PFSK-1 (cell line): ENCODE results near the gene MTHFSD.

Experiments
- FOXP2 ChIP-seq: optimal IDR thresholded peaks from 2 replicates; pipeline ENCODE3; 2011; ENCODE audit warnings: borderline replicate concordance, control low read depth, inconsistent platforms; ENCODE audit not compliant: insufficient read depth; ENCODE audit errors: extremely low read length, extremely low read depth
- POLR2AphosphoS5 ChIP-seq: IDR thresholded peaks from 2 replicates; pipeline ENCODE4 v1.6.1; 2012; ENCODE audit warnings: low read depth, mild to moderate bottlenecking, control low read depth, low read length, moderate library complexity
- REST ChIP-seq, 2 experiments: IDR thresholded peaks; 2 replicates each; pipeline versions ENCODE4 v1.6.1 to v1.8.0; 2011 to 2012; ENCODE audit warnings: low read depth in 2 of 2, low read length in 2 of 2, control low read depth in 1 of 2, inconsistent platforms in 1 of 2, mild to moderate bottlenecking in 1 of 2, moderate library complexity in 1 of 2; ENCODE audit not compliant: insufficient read depth in 1 of 2
- SIN3A ChIP-seq: IDR thresholded peaks from 2 replicates; pipeline ENCODE4 v1.6.1; 2012; ENCODE audit warnings: mild to moderate bottlenecking, low read length, moderate library complexity, borderline replicate concordance; ENCODE audit not compliant: insufficient read depth
- TAF1 ChIP-seq: IDR thresholded peaks from 2 replicates; pipeline ENCODE4 v1.6.1; 2012; ENCODE audit warnings: low read length, control low read depth, borderline replicate concordance; ENCODE audit not compliant: insufficient read depth

The MTHFSD gene

GRCh38 chr16:86485746-86486145 lies 69.3 kb downstream of the MTHFSD start:
- no peak for TF ChIP-seq TAF1
- no peak for TF ChIP-seq POLR2AphosphoS5
- no peak for TF ChIP-seq FOXP2
- TF ChIP-seq REST (IDR thresholded peaks at IDR 0.05; ENCODE audit: insufficient read depth in 1 of 2, low read depth in 2 of 2, low read length in 2 of 2) = no peak
- no peak for TF ChIP-seq SIN3A

- TF ChIP-seq POLR2AphosphoS5 (no peak), REST (IDR thresholded peaks at IDR 0.05; ENCODE audit: insufficient read depth in 1 of 2, low read depth in 2 of 2, low read length in 2 of 2) (no peak), SIN3A (no peak), TAF1 (no peak), FOXP2 (no peak)
Observed at GRCh38 chr16:86484240-86484639, 70.8 kb downstream of the MTHFSD start.

- TF ChIP-seq SIN3A = no peak
- no peak for TF ChIP-seq REST (IDR thresholded peaks at IDR 0.05; ENCODE audit: insufficient read depth in 1 of 2, low read depth in 2 of 2, low read length in 2 of 2)
- TF ChIP-seq FOXP2 = no peak
- TF ChIP-seq POLR2AphosphoS5 = no peak
- TF ChIP-seq TAF1 = no peak
Observed at GRCh38 chr16:86481607-86482006, 73.4 kb downstream of the MTHFSD start.

- no peak for TF ChIP-seq SIN3A
- no peak for TF ChIP-seq TAF1
- no peak for TF ChIP-seq REST (IDR thresholded peaks at IDR 0.05; ENCODE audit: insufficient read depth in 1 of 2, low read depth in 2 of 2, low read length in 2 of 2)
- TF ChIP-seq POLR2AphosphoS5 = no peak
- no peak for TF ChIP-seq FOXP2
Observed at GRCh38 chr16:86480444-86480843, 74.6 kb downstream of the MTHFSD start.
